Spleen (tissue), 7 donors: ENCODE data around the gene MYL11.

ENCODE experiments used
- CTCF ChIP-seq, 11 experiments: fragments of 200-600 bp in 7 of 11; fragments of 450-650 bp in 4 of 11; sonication (generic) in 4 of 11; IDR thresholded peaks in 8 of 11; conservative IDR thresholded peaks in 3 of 11; 1 replicate in 7 of 11; 2 replicates in 4 of 11; pipeline versions ENCODE4 v1.4.0 to v1.8.0; 2016 to 2021; ENCODE audit warnings: antibody characterized with exemption in 11 of 11, inconsistent platforms in 4 of 11, mild to moderate bottlenecking in 1 of 11
- POLR2A ChIP-seq, 3 donors: fragments of 450-650 bp; IDR thresholded peaks; one replicate each; pipeline ENCODE4 v1.5.1; 2017; ENCODE audit warnings: antibody characterized with exemption in 3 of 3, mild to moderate bottlenecking in 1 of 3
- donor health status: DM: no; HTN: no; CAD: no; lungs with moderate emphysema.
- donor health status: DM: no; HTN: no; CAD: no.
- donor health status: DM: no; HTN: no; CAD: no.

DNA sequence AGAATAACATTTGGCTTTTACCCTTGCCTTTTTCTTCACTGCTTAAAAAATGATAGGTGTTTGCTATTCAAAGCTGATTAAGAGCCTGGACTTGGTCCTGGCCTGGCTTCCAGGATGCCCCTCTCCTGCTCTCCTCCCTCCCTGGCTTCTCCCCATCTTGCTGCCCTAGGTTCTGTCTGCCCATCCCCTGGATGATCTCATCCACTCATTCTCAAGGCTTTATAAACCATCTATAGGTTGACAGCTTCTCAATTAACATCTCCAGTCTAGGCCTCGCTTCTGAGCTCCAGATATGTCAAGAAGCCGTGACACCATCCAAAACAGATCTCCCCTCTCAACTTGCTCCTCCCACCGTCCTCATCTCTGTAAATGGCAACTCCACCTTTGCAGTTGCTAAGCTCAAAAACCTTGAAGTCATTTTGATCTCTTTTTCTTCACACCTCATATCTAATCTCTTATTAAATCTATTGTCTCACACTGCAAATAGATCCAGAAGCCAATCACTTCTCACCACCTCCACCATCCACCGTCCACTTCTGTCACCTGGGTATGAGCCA, 41.5 kb downstream of the MYL11 start:
- TF ChIP-seq CTCF (IDR thresholded peaks at IDR 0.05 in 8 of 11, conservative IDR thresholded peaks at IDR 0.05 in 3 of 11) (no peak), POLR2A (IDR thresholded peaks at IDR 0.05) (no peak)
